Measurements from ENCODE around the gene SQOR. TPM values are rescaled to one million over a fixed set of nuclear protein-coding genes. Genes with fewer than 3 reads are reported as not detected.

Gene SQOR
- polyA plus RNA-seq, 3 donors = 78.9 to 292 (median 232) TPM

DNA sequence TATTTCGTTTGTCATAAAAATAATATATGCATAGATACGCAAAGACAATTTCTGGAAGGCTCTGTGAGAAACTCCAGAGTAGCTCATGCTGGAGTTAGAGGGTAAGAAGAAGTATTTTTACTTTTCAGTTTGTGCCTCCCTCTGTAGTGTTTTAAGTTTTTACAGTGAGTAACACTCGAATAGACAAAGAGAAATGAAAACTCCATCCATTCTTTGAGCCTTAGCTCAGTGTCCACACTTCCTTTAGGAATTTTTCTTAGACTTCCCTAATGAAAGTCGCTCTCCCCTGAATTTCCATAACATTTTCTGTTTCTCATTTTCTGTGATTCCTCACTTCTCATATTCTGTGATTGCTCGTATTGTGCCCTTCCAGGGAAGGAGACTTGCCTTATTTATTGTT lies 45.6 kb upstream of the SQOR start:
- peak overlapping the region in 1 of 2 donors; percentile 99 for H3K4me3 Mint-ChIP-seq
- Histone ChIP-seq H3K4me1 (ENCODE audit: control insufficient read depth in 1 of 2, insufficient read depth in 2 of 2, low read length in 2 of 2) (peaks cover 33 to 38% of the 10 kb centered on the region in 2 donors), H3K4me3 (replicated peaks in 1 of 3; ENCODE audit: low read depth in 2 of 3, low read length in 3 of 3) (peak overlapping the region in 1 of 3 experiments; percentile 4), H3K79me2 (ENCODE audit: insufficient read depth, low read length) (peaks cover 85% of the 10 kb centered on the region), H3K4me2 (replicated peaks; ENCODE audit: extremely low read depth, low read length, poor library complexity, severe bottlenecking) (peak overlapping the region; percentile 76), H3K27me3 (ENCODE audit: control insufficient read depth in 2 of 2, insufficient read depth in 2 of 2, low read length in 2 of 2) (no peaks in the 10 kb centered on the region), H3K9ac (ENCODE audit: insufficient read depth, low read length, poor library complexity, severe bottlenecking) (no peak overlapping the region), H4K20me1 (ENCODE audit: insufficient read depth, low read length) (peaks cover 14% of the 10 kb centered on the region), H3K27ac (ENCODE audit: low read depth in 1 of 2, low read length in 2 of 2) (no peak overlapping the region), H2AFZ (ENCODE audit: insufficient read depth, low read depth, low read length, poor library complexity, severe bottlenecking) (no peak overlapping the region), H3K9me3 (replicated peaks in 1 of 2; ENCODE audit: control insufficient read depth in 1 of 2, insufficient read depth in 1 of 2, low read length in 2 of 2) (no peaks in the 10 kb centered on the region), H3K36me3 (replicated peaks in 1 of 2; ENCODE audit: control insufficient read depth in 1 of 2, insufficient read depth in 2 of 2, low read length in 2 of 2) (peaks cover 14 to 27% of the 10 kb centered on the region in 2 donors)
- DNase-seq = no peak
- peaks cover 0 to 2% (median 0%) of the 10 kb centered on the region in 3 donors for H3K27me3 Mint-ChIP-seq (ENCODE audit: low read depth in 3 of 3)
- H3K4me1 Mint-ChIP-seq = peaks cover 32% of the 10 kb centered on the region
- TF ChIP-seq, protein P1, sequence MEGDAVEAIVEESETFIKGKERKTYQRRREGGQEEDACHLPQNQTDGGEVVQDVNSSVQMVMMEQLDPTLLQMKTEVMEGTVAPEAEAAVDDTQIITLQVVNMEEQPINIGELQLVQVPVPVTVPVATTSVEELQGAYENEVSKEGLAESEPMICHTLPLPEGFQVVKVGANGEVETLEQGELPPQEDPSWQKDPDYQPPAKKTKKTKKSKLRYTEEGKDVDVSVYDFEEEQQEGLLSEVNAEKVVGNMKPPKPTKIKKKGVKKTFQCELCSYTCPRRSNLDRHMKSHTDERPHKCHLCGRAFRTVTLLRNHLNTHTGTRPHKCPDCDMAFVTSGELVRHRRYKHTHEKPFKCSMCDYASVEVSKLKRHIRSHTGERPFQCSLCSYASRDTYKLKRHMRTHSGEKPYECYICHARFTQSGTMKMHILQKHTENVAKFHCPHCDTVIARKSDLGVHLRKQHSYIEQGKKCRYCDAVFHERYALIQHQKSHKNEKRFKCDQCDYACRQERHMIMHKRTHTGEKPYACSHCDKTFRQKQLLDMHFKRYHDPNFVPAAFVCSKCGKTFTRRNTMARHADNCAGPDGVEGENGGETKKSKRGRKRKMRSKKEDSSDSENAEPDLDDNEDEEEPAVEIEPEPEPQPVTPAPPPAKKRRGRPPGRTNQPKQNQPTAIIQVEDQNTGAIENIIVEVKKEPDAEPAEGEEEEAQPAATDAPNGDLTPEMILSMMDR (IDR thresholded peaks at IDR 0.05) = no peak
- no peaks in the 10 kb centered on the region for H3K9me3 Mint-ChIP-seq
- peak overlapping the region in 1 of 7 donors; percentile 100 for H3K27ac Mint-ChIP-seq
- intact Hi-C loops (cut with micrococcal nuclease) = loop anchor here in 1 of 2 donors (10.0 kb wide), 1 partner anchor 46 kb away; the partner anchor contains the start of gene SQOR
- peaks cover 21 to 24% of the 10 kb centered on the region in 2 donors for H3K36me3 Mint-ChIP-seq
- 60% methylated on average over 1 of the region's 5 CpGs for WGBS (ENCODE audit: insufficient coverage)

DNA sequence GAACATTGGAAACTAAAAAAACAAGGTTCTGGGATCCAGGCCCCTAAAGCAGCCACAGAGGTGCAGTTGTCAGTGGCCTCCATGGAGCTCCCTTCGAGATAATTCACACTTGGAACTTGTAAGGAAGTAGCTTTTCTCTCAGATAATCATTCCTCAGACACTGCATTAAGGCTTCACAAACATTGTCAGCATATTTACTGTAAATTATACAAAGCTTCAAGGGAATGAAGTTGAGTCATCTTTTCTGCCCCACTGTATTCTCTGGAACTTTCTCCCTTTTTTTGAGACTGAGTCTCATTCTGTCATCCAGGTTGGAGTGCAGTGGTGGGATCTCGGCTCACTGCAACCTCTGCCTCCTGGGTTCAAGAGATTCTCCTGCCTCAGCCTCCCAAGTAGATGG lies 40.5 kb upstream of the SQOR start:
- Mint-ChIP-seq H3K4me1 (peaks cover 6% of the 10 kb centered on the region), H3K27ac (peak overlapping the region in 2 of 7 donors; percentile 16 to 54), H3K27me3 (ENCODE audit: low read depth in 3 of 3) (peaks cover 0 to 1% (median 0%) of the 10 kb centered on the region in 3 donors), H3K4me3 (no peak overlapping the region), H3K36me3 (peaks cover 47 to 49% of the 10 kb centered on the region in 2 donors), H3K9me3 (peaks cover 0 to 6% (median 2%) of the 10 kb centered on the region in 7 donors)
- Histone ChIP-seq H3K27me3 (ENCODE audit: control insufficient read depth in 2 of 2, insufficient read depth in 2 of 2, low read length in 2 of 2) (no peaks in the 10 kb centered on the region), H3K79me2 (ENCODE audit: insufficient read depth, low read length) (peaks cover 81% of the 10 kb centered on the region), H3K4me3 (replicated peaks in 1 of 3; ENCODE audit: low read depth in 2 of 3, low read length in 3 of 3) (no peak overlapping the region), H3K4me1 (ENCODE audit: control insufficient read depth in 1 of 2, insufficient read depth in 2 of 2, low read length in 2 of 2) (peaks cover 2 to 4% of the 10 kb centered on the region in 2 donors), H3K27ac (ENCODE audit: low read depth in 1 of 2, low read length in 2 of 2) (no peak overlapping the region), H3K4me2 (replicated peaks; ENCODE audit: extremely low read depth, low read length, poor library complexity, severe bottlenecking) (no peak overlapping the region), H3K9me3 (replicated peaks in 1 of 2; ENCODE audit: control insufficient read depth in 1 of 2, insufficient read depth in 1 of 2, low read length in 2 of 2) (no peaks in the 10 kb centered on the region), H3K9ac (ENCODE audit: insufficient read depth, low read length, poor library complexity, severe bottlenecking) (no peak overlapping the region), H2AFZ (ENCODE audit: insufficient read depth, low read depth, low read length, poor library complexity, severe bottlenecking) (no peak overlapping the region), H3K36me3 (replicated peaks in 1 of 2; ENCODE audit: control insufficient read depth in 1 of 2, insufficient read depth in 2 of 2, low read length in 2 of 2) (peaks cover 19 to 60% of the 10 kb centered on the region in 2 donors), H4K20me1 (ENCODE audit: insufficient read depth, low read length) (peaks cover 41% of the 10 kb centered on the region)
- TF ChIP-seq, protein P1 (IDR thresholded peaks at IDR 0.05) = no peak
- intact Hi-C loops (cut with micrococcal nuclease) = no loop called here
- no peak for DNase-seq
- no CpG with 5 or more reads among the region's 2 CpGs for WGBS (ENCODE audit: insufficient coverage)
